NT2/D1 (cell line): ENCODE results near the gene KIAA1210.
A peak's percentile ranks its signal among the peaks of the same experiment; 100 is the strongest.

Experiments
- DNase-seq: peaks from one replicate; pipeline ENCODE4 v3.0.0-alpha.2; 2011; ENCODE audit warnings: low read depth, low spot score
- H3K27me3 ChIP-seq: 2 replicates; pipeline ENCODE4 v1.6.0; 2011; ENCODE audit warnings: mild to moderate bottlenecking; ENCODE audit not compliant: insufficient read length, insufficient read depth
- H3K36me3 ChIP-seq: 2 replicates; pipeline ENCODE4 v1.6.1; 2011; ENCODE audit warnings: mild to moderate bottlenecking, low read length, mixed read lengths; ENCODE audit not compliant: insufficient read depth, insufficient read length
- H3K4me1 ChIP-seq: 2 replicates; pipeline ENCODE4 v1.5.1; 2011; ENCODE audit not compliant: insufficient read depth, insufficient read length
- H3K4me3 ChIP-seq: 2 replicates; pipeline ENCODE4 v1.5.1; 2011; ENCODE audit warnings: low read depth; ENCODE audit not compliant: insufficient read length
- H3K9ac ChIP-seq: 2 replicates; pipeline ENCODE4 v1.6.0; 2011; ENCODE audit warnings: low read depth; ENCODE audit not compliant: insufficient read length
- H3K9me3 ChIP-seq: 2 replicates; pipeline ENCODE4 v1.5.1; 2011; ENCODE audit warnings: mild to moderate bottlenecking, low read length; ENCODE audit not compliant: insufficient read depth
- SUZ12 ChIP-seq: IDR thresholded peaks from 2 replicates; pipeline ENCODE4 v1.6.1; 2011; ENCODE audit not compliant: insufficient read length, insufficient read depth; ENCODE audit errors: extremely low read depth
- YY1 ChIP-seq: IDR thresholded peaks from 2 replicates; pipeline ENCODE4 v1.6.1; 2011; ENCODE audit not compliant: insufficient read length, insufficient read depth
- ZNF274 ChIP-seq: IDR thresholded peaks from 2 replicates; pipeline ENCODE4 v1.6.1; 2011; ENCODE audit warnings: mild to moderate bottlenecking, low read depth, low read length

Gene KIAA1210

GRCh38 chrX:119073911-119074310, 53.7 kb downstream of the KIAA1210 start:
- H3K4me1 ChIP-seq: no peaks in the 10 kb centered on the region
- H3K27me3 ChIP-seq: no peaks in the 10 kb centered on the region
- H3K36me3 ChIP-seq: no peaks in the 10 kb centered on the region
- no peak for DNase-seq
- no peak overlapping the region for H3K4me3 ChIP-seq
- no peak for TF ChIP-seq YY1
- H3K9ac ChIP-seq: no peak overlapping the region
- H3K9me3 ChIP-seq: peaks cover 8% of the 10 kb centered on the region; the same call in 1 of the 2 replicates

DNA sequence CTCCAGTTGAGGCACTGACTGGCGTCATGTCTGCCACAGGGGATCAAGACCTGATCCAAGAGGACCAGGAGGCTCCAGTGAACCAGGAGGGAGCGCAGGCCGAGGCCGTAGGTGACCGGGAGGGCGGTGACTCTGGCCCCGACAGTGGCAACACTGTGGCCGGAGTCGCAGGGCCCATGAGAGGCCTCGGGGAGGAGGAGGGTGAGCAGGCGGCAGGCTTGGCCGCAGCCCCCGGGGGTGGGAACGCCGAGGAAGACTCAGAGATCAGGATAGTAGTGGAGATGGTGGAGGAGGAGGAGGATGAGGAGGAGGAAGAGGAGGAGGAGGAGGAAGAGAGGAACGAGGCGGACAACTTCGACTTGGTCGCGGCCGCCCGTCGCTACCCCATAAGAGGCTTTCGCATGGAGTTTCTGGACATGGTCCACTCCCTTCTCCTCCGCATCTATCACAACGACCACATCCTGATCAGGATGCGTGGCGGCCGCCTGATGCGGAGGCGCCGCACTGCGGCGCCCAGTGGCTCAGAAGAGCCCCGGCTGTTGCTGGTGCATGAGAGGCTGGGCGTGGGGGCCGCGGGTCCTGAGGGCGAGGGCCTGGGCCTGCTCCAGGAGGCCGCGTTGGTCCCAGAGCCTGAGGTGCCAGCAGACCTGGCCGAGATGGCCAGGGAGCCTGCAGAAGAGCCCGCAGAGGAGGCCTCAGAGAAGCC, 54.3 kb downstream of the KIAA1210 start:
- TF ChIP-seq SUZ12 (no peak), ZNF274 (no peak), YY1 (no peak)
- DNase-seq: no peak
- Histone ChIP-seq H3K36me3 (no peaks in the 10 kb centered on the region), H3K4me1 (no peaks in the 10 kb centered on the region), H3K9ac (no peak overlapping the region), H3K4me3 (no peak overlapping the region), H3K9me3 (peaks cover 5% of the 10 kb centered on the region; the same call in 1 of the 2 replicates), H3K27me3 (no peaks in the 10 kb centered on the region)

DNA sequence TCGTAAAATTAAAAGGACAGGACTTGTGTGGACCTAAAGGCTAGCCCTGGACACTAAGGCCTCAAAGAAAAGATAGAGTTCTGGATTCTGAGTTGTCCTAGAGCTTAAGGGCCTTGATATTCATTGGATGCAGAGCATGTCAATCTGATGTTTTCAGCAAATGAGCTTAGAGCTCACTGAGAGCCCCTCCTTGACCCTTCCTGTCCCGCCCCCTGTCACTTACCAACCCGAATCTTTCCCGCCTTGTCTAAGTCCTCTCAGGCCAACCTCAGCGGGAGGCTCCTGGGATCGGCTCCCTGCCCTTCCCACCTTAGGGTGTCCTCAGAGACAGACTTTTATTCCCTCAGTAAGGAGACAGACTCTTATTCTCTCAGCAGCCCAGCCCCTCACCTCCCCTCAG, 54.9 kb downstream of the KIAA1210 start, which contains the start of gene CT47C1:
CT47C1 (plus strand) TSS at position 250 of the 400 bp plus-strand sequence. CDS start 233 bp downstream, outside the sequence.
- no peak for TF ChIP-seq YY1
- no peak for TF ChIP-seq ZNF274
- TF ChIP-seq SUZ12: no peak

DNA sequence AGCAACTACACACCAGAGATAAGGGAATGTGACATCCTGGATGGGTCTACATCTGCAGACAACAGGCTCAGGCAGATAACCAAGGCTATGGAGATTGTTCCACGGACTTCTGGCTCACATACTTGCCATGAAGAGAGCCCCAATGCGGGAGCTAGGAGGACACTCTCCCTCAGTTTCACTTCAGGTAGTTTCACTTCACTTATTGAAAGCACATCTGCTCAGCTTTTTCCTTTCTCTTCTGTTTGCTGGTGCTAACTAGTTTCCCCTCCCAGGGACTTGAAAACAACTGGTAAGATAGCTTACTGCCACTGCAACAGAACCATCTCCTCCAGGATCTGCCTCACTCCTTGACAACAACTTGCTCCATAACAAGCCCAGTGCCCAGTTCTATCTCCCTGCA, 56.2 kb downstream of the KIAA1210 start:
- H3K4me1 ChIP-seq: no peaks in the 10 kb centered on the region
- H3K4me3 ChIP-seq: no peak overlapping the region
- no peak for DNase-seq
- H3K36me3 ChIP-seq: no peaks in the 10 kb centered on the region
- no peak overlapping the region for H3K9ac ChIP-seq
- no peak for TF ChIP-seq ZNF274
- TF ChIP-seq SUZ12: no peak
- no peak for TF ChIP-seq YY1
- peaks cover 5% of the 10 kb centered on the region; the same call in 1 of the 2 replicates for H3K9me3 ChIP-seq
- H3K27me3 ChIP-seq: no peaks in the 10 kb centered on the region

More for the DNA sequence above, 54.9 kb downstream of the KIAA1210 start, which contains the start of gene CT47C1:
- no peaks in the 10 kb centered on the region for H3K27me3 ChIP-seq
- DNase-seq: no peak
- H3K9ac ChIP-seq: no peak within 1 kb of the TSS
- H3K9me3 ChIP-seq: peaks cover 5% of the 10 kb centered on the region; the same call in 1 of the 2 replicates
- no peaks in the 10 kb centered on the region for H3K36me3 ChIP-seq
- no peak within 1 kb of the TSS for H3K4me3 ChIP-seq
- H3K4me1 ChIP-seq: no peaks in the 10 kb centered on the region

GRCh38 chrX:119069762-119070161, 57.9 kb downstream of the KIAA1210 start:
- TF ChIP-seq YY1: no peak
- no peak for TF ChIP-seq ZNF274
- no peak for TF ChIP-seq SUZ12
- H3K4me3 ChIP-seq: no peak overlapping the region
- no peaks in the 10 kb centered on the region for H3K27me3 ChIP-seq
- H3K36me3 ChIP-seq: no peaks in the 10 kb centered on the region
- DNase-seq: no peak
- H3K9ac ChIP-seq: no peak overlapping the region
- no peaks in the 10 kb centered on the region for H3K4me1 ChIP-seq
- peaks cover 5% of the 10 kb centered on the region; the same call in 1 of the 2 replicates for H3K9me3 ChIP-seq

DNA sequence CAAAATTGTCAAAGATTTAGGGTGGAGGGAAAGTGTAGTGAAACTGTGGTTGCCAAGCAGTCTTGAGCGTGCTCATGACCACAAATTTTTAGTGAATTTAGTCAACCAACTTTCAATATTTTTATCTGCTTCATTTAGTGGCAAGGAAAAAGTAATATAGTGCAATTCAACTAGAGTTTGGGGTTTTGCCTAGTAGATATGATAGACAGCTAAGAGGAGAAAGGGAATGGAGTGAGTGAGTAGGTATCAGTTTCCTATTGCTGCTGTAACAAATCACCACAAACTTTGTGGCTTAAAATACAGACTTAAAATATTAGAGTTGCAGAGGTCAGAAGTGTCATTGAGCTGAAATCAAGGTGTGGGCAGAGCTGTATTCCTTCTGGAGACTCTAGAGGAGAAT, 58.5 kb downstream of the KIAA1210 start:
- H3K9ac ChIP-seq: no peak overlapping the region
- no peak for TF ChIP-seq YY1
- H3K4me1 ChIP-seq: no peaks in the 10 kb centered on the region
- H3K36me3 ChIP-seq: no peaks in the 10 kb centered on the region
- no peak for DNase-seq
- no peaks in the 10 kb centered on the region for H3K27me3 ChIP-seq
- no peak overlapping the region for H3K4me3 ChIP-seq
- H3K9me3 ChIP-seq: peaks cover 5% of the 10 kb centered on the region; the same call in 1 of the 2 replicates

DNA sequence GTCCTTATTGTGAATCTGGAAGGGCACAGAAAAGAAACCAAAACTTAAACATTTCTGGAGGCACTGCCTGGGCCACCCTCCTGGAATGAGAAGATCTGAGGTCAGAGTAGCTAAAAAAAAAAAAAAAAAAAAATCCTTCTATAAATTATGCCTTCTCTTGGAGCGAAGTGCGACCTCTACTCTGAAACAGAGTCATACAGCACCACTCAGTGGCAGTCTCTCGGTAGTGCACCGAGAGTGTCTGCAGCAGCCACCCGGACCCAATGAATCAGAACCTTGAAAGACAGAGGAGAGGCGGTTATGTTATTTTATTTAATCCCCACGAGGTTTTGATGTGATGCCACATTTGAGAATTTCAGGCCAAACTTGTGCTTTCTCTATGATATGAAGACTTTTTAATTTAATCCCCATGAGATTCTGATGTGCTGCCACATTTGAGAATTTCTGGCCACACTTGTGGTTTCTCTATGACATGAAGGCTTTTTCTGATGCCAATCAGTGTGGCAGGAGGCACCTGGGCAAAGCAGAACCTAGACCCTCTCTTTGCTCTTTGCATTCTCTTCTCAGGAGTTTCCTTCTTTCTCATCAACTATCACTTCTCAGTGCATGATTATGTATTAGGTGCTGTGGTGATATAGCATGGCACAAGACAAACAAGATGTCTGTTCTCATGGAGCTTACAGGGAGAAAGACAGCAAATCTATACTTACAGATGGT, 60.4 kb downstream of the KIAA1210 start:
- Histone ChIP-seq H3K4me3 (no peak overlapping the region), H3K9me3 (peaks cover 5% of the 10 kb centered on the region; the same call in 1 of the 2 replicates), H3K4me1 (no peaks in the 10 kb centered on the region), H3K36me3 (no peaks in the 10 kb centered on the region), H3K9ac (no peak overlapping the region), H3K27me3 (no peaks in the 10 kb centered on the region)
- TF ChIP-seq YY1: no peak
- TF ChIP-seq SUZ12: no peak
- TF ChIP-seq ZNF274: no peak
- peak; percentile 23 for DNase-seq
